Frontal cortex (tissue), 4 donors: ENCODE measurements around the gene CDKN2AIPNL. TPM values are rescaled to one million over a fixed set of nuclear protein-coding genes. Genes with fewer than 3 reads are reported as not detected.
"Not testable (repeated sequence)": the region's sequence is repeated elsewhere in the genome, so short reads cannot be mapped to it uniquely, and the experiment has no call there.

Experiments used
- DNase-seq, 2 donors: peaks; one replicate each; pipeline ENCODE4 v3.0.0; 2012; ENCODE audit warnings: low spot score in 2 of 2
- FAIRE-seq: peaks from 2 replicates; lab custom pipeline; 2012; peaks lifted over from hg19 to GRCh38; lab: Jason Lieb, UNC
- total RNA-seq: library from RNA; depleted of rRNA; stranded (reverse); fragments of >200 nt; gene quantifications from one replicate; pipeline ENCODE4 v1.2.3, GENCODE V29; 2014
- donor health status: control.
- donor health status: control.
- donor health status: control.

Gene CDKN2AIPNL
- total RNA-seq, 1 donor from 2014 or later, result 68.1 TPM

- no peak for DNase-seq
- no peak for FAIRE-seq
These were observed 859 bp downstream of the CDKN2AIPNL start for GRCh38 chr5:134410822-134411221.

- DNase-seq (no peak), FAIRE-seq (no peak)
These were observed 2.4 kb downstream of the CDKN2AIPNL start for GRCh38 chr5:134409321-134409720.

GRCh38 chr5:134406390-134406789 lies 5.3 kb downstream of the CDKN2AIPNL start:
- DNase-seq (no peak), FAIRE-seq (no peak)

GRCh38 chr5:134403951-134404350 lies 7.7 kb downstream of the CDKN2AIPNL start:
- DNase-seq (no peak), FAIRE-seq (no peak)

- DNase-seq (no peak), FAIRE-seq (no peak)
These were observed 13.0 kb downstream of the CDKN2AIPNL start for GRCh38 chr5:134398609-134399155.

- no peak for DNase-seq
- FAIRE-seq, result no peak
These were observed 14.5 kb downstream of the CDKN2AIPNL start for GRCh38 chr5:134397196-134397595.

GRCh38 chr5:134396274-134396673 lies 15.4 kb downstream of the CDKN2AIPNL start:
- DNase-seq (no peak), FAIRE-seq (no peak)

- DNase-seq (no peak), FAIRE-seq (no peak)
These were observed 16.7 kb downstream of the CDKN2AIPNL start for GRCh38 chr5:134394932-134395331.

- no peak for FAIRE-seq
- DNase-seq, result no peak
These were observed 19.4 kb downstream of the CDKN2AIPNL start for GRCh38 chr5:134392301-134392700.

GRCh38 chr5:134387443-134387842 lies 24.2 kb downstream of the CDKN2AIPNL start:
- DNase-seq (no peak), FAIRE-seq (no peak)

- DNase-seq, result no peak
- FAIRE-seq, result no peak
These were observed 27.5 kb downstream of the CDKN2AIPNL start for GRCh38 chr5:134383980-134384697.

GRCh38 chr5:134382204-134382603 lies 29.5 kb downstream of the CDKN2AIPNL start:
- not testable (repeated sequence) for FAIRE-seq, DNase-seq

- FAIRE-seq (no peak), DNase-seq (no peak)
These were observed 31.3 kb downstream of the CDKN2AIPNL start for GRCh38 chr5:134380346-134380745.

- DNase-seq, result no peak
- no peak for FAIRE-seq
These were observed 37.4 kb downstream of the CDKN2AIPNL start for GRCh38 chr5:134374232-134374631.

GRCh38 chr5:134373633-134374032 lies 38.0 kb downstream of the CDKN2AIPNL start:
- FAIRE-seq, DNase-seq: not testable (repeated sequence)

GRCh38 chr5:134371834-134372340 lies 39.8 kb downstream of the CDKN2AIPNL start:
- FAIRE-seq (no peak), DNase-seq (peak in 1 of 2 donors; percentile 29)

- DNase-seq (peak; percentile 88 to 89), FAIRE-seq (peak; percentile 94)
These were observed 40.5 kb downstream of the CDKN2AIPNL start, which contains the start of gene UBE2B for GRCh38 chr5:134370871-134371833. TSS of gene UBE2B (plus strand) at chr5:134371569. CDS start at chr5:134371596, 27 bp downstream.

GRCh38 chr5:134370311-134370870 lies 41.3 kb downstream of the CDKN2AIPNL start:
- no peak for DNase-seq
- no peak for FAIRE-seq

GRCh38 chr5:134365604-134366003 lies 46.1 kb downstream of the CDKN2AIPNL start:
- FAIRE-seq, result no peak
- DNase-seq, result no peak

- FAIRE-seq (no peak), DNase-seq (no peak)
These were observed 56.0 kb downstream of the CDKN2AIPNL start for GRCh38 chr5:134355681-134356080.
